GM19452 (cell line): ENCODE measurements around the gene BCL2L11.
"Not testable (repeated sequence)": the region's sequence is repeated elsewhere in the genome, so short reads cannot be mapped to it uniquely, and the experiment has no call there.

ENCODE experiments used
- ATAC-seq: cut with Tn5 transposase; IDR thresholded peaks from one replicate; pipeline ENCODE4 v1.9.1; 2021; ENCODE audit not compliant: unreplicated experiment

The BCL2L11 gene

GRCh38 chr2:111120253-111121027, at the start of gene BCL2L11:
TSS of gene BCL2L11 (plus strand) at chr2:111120914. CDS start at chr2:111123746, 2,832 bp downstream.
- peak; percentile 52 for ATAC-seq

DNA sequence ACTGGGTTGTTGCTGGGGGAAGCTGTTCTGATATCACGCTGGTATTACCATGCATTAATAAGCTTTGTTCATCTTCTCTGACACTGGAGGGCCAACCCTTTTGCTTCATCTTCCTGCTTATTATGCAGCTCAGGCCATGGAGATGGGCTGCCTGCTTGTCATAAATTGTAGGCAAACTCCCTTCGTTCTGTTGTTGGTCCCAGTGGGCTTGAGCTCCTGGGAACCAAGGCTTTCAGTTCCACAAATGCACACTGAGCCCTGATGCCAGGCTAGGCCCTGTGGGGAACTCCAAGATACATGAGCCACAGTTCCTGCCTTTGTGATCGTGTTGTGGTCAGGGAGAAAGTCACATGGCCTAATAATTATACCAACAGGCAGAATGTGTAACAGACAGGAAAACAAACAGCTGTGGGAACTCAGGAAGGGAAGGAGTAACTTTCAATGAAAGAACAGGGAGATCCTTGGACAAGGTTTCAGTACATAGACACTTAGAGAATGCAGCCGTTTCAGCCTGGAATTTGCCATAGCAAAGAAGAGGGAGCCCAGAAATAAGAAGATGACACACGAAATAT, 49.0 kb upstream of the BCL2L11 start:
- ATAC-seq, result no peak

GRCh38 chr2:111072220-111072871, 48.4 kb upstream of the BCL2L11 start:
- ATAC-seq, result no peak

- ATAC-seq, result not testable (repeated sequence)
Observed at GRCh38 chr2:111082659-111083058, 38.1 kb upstream of the BCL2L11 start.

GRCh38 chr2:111091811-111092211, 28.9 kb upstream of the BCL2L11 start:
- no peak for ATAC-seq

- ATAC-seq, result no peak
Observed at GRCh38 chr2:111094691-111095090, 26.0 kb upstream of the BCL2L11 start.

- ATAC-seq, result no peak
Observed at GRCh38 chr2:111095434-111095833, 25.3 kb upstream of the BCL2L11 start.

GRCh38 chr2:111099402-111099801, 21.3 kb upstream of the BCL2L11 start:
- no peak for ATAC-seq

- ATAC-seq, result peak; percentile 33
Observed at GRCh38 chr2:111100087-111100764, 20.5 kb upstream of the BCL2L11 start.

- peak; percentile 90 for ATAC-seq
Observed at GRCh38 chr2:111100765-111101162, 19.9 kb upstream of the BCL2L11 start.

- no peak for ATAC-seq
Observed at GRCh38 chr2:111101592-111101991, 19.1 kb upstream of the BCL2L11 start.

DNA sequence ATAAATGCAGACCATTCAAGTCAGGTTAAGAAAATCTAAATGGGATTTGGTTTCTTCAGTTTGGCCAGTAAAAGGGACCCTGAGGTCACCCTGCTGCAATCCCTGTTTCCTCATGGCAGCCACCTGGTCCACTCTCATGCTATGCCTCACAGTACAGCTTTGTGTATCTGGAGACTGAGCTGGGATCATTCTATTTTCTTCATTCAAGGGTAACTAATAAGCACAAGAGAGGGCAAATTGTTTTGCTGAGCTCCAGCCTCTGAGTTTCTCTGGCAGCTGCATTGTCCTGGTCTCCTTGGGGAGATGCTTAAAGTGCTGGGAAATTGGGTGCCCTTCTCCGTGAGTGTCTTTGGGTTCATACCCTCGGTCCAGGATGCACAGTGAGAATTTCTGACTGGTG, 18.5 kb upstream of the BCL2L11 start:
- no peak for ATAC-seq

- no peak for ATAC-seq
Observed at GRCh38 chr2:111105926-111106325, 14.8 kb upstream of the BCL2L11 start.

- ATAC-seq, result no peak
Observed at GRCh38 chr2:111106706-111107105, 14.0 kb upstream of the BCL2L11 start.

DNA sequence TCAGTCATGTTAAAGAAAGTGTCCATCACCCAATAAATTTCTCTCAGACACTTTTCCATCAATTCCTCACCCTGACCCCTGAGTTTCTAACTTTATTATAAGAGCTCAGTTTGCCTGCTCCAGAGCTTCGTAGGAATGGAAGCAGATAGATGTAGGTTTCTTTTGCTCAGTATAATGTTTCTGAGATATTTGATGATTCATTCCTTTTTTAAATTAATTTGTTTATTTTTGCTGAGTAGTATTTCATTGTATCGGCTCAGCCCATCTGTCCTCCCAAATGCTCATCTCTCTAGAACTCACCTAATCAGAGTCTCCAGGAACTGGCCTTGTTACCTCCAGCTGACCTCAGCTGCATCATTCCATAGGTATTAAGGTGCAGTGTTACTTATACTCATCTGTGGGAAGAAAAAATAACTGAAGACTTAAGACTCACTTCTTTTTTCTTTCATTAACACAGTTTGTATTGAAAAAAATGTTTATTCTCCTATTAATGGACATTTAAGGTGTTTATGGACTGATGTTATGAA, 11.9 kb upstream of the BCL2L11 start:
- no peak for ATAC-seq

- ATAC-seq, result no peak
Observed at GRCh38 chr2:111111101-111111755, 9.5 kb upstream of the BCL2L11 start.

DNA sequence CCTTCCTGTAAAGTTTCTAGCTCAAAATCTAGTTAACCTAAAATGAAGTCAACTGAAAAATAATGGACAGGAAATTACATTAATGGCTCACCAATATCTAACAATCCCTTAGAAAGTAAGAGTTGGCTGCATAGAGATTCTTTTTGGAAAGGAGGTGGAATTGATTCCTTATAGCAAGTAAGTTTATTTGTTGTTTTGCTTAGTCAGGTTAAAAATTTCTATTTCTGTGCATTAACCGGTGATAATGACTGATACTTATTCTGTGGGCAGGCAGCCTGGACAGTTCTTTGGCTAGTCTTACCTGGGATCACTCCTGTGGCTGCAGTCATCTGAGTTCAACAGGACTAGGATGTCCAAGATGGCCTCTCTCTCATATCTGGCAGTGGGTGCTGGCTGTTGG, 6.9 kb upstream of the BCL2L11 start:
- no peak for ATAC-seq

DNA sequence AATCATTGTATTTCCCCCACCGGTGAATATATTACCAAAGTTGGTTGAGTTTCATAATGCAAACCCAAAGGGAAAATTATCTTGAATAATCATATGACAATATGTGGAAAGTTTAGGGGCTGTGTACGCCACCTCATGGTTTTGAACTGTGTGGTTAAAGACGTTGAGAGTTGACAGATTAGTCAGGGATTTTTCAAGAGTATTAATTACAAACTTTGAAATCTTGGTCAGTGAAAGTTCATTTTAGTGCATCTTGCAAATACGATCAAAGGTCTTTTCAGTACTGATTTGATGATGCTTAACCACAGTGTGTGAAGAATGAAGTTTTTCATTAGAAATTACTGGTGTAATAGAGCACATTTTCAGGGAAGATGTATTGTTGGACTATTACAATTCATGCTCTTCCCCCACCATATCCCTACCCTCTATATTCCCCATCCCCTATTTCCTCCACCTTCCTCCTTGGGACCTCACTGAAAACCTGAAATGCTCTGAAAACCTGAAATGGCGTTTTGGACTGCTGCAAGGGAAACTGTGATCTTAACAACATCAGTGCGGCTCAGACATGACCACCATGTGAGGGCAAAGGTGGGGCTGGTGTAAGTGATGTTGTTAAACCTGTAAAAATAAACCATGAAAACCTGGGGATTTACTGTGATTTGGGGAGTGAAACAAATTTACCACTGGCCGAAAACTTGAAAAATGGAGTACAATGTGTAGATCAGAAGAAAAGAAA, 4.5 kb upstream of the BCL2L11 start:
- ATAC-seq, result no peak

DNA sequence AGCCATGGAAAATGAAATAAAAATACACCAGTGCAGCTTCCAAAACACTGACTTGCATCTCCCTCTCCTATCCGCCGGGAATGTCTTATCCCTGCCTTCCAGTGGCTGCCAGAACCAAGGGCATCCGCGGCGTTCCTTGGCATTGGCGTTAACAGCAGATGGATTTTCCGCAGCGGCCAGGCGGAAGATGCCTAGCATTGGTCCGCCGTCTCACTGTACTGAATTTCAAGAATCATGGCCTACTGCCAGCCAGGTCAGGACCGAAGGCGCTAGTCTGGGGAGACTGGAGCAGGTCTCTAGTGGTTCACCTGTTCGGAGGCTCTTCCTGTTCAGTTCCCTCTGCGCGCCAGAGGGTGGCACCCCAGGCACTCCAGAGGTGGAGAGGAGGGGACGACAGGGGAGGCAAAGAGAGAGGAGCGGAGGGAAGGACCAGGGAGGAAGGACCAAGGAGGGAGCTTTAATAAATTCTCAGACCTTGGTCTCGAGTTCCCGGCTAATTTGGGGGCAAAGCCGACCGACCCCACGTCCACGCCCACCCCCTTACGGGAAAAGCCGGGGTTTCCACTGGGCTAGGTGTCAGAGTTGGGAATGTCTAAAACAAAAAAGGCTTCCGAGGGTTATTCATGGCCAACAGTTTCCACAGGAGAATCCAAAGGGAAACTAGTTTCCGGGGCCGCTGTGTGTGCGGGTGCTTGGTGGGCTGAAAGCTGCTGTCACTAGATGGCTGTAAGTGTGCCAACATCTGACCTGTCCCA, 3.7 kb upstream of the BCL2L11 start:
- ATAC-seq, result no peak
